ENCODE data around the gene MESD. TPM values are rescaled to one million over a fixed set of nuclear protein-coding genes. Genes with fewer than 3 reads are reported as not detected.

Gene MESD
- total RNA-seq, 4 donors from 2014 or later, result 5.5 to 7.9 (median 6.6) TPM

DNA sequence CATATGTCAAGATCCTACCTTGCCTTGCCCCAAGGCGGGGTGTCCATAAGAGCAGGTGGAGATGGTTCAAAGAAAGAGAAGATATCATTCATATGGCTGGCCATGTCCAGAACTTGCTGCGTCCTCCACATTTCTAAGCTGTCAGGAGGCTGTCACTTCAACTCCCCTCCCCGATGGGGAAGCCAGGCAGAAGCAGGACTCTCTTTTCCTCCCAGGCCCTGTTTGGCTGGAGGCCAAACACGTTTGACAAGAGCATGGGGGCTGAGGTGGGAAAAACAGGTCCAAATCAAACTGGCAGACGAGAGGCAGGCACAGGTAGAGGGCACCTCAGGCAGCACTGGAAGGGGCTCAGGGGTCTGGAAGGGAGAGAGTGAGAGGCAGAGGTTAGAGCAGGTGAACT lies 37.7 kb downstream of the MESD start:
- intact Hi-C loops (cut with DNase I; ENCODE audit: low total_unique reads), result no loop called here
- no peak for TF ChIP-seq POLR2A (IDR thresholded peaks at IDR 0.05)
- TF ChIP-seq, protein P1, sequence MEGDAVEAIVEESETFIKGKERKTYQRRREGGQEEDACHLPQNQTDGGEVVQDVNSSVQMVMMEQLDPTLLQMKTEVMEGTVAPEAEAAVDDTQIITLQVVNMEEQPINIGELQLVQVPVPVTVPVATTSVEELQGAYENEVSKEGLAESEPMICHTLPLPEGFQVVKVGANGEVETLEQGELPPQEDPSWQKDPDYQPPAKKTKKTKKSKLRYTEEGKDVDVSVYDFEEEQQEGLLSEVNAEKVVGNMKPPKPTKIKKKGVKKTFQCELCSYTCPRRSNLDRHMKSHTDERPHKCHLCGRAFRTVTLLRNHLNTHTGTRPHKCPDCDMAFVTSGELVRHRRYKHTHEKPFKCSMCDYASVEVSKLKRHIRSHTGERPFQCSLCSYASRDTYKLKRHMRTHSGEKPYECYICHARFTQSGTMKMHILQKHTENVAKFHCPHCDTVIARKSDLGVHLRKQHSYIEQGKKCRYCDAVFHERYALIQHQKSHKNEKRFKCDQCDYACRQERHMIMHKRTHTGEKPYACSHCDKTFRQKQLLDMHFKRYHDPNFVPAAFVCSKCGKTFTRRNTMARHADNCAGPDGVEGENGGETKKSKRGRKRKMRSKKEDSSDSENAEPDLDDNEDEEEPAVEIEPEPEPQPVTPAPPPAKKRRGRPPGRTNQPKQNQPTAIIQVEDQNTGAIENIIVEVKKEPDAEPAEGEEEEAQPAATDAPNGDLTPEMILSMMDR (IDR thresholded peaks at IDR 0.05 in 4 of 5, conservative IDR thresholded peaks at IDR 0.05 in 1 of 5), result no peak
- H3K9me3 ChIP-seq, result no peaks in the 10 kb centered on the region

DNA sequence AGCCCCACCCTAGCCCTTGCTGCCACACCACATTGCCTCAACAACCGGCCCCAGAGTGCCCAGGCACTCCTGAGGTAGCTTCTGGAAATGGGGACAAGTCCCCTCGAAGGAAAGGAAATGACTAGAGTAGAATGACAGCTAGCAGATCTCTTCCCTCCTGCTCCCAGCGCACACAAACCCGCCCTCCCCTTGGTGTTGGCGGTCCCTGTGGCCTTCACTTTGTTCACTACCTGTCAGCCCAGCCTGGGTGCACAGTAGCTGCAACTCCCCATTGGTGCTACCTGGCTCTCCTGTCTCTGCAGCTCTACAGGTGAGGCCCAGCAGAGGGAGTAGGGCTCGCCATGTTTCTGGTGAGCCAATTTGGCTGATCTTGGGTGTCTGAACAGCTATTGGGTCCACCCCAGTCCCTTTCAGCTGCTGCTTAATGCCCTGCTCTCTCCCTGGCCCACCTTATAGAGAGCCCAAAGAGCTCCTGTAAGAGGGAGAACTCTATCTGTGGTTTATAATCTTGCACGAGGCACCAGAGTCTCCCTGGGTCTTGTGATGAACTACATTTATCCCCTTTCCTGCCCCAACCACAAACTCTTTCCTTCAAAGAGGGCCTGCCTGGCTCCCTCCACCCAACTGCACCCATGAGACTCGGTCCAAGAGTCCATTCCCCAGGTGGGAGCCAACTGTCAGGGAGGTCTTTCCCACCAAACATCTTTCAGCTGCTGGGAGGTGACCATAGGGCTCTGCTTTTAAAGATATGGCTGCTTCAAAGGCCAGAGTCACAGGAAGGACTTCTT lies 39.1 kb downstream of the MESD start:
- no peaks in the 10 kb centered on the region for H3K9me3 ChIP-seq
- ATAC-seq (no peak), DNase-seq (no peak)
- H3K4me1 ChIP-seq, result no peaks in the 10 kb centered on the region
- in situ Hi-C loops (cut with MboI; ENCODE audit: low sequenced_read_pairs in 4 of 4) (loop anchor here in 2 of 4 donors (25.0 kb wide), 2 partner anchors 163 to 388 kb away; partner anchors contain the start of gene CEMIP (in 1 of the 2)), intact Hi-C loops (cut with DNase I; ENCODE audit: low total_unique reads) (no loop called here)
- H3K27me3 ChIP-seq, result no peaks in the 10 kb centered on the region
- no peak overlapping the region for H3K27ac ChIP-seq
- peaks cover 0 to 55% of the 10 kb centered on the region in 2 donors for H3K36me3 ChIP-seq
- no peak for TF ChIP-seq POLR2A (IDR thresholded peaks at IDR 0.05)
- TF ChIP-seq, protein P1 (IDR thresholded peaks at IDR 0.05 in 4 of 5, conservative IDR thresholded peaks at IDR 0.05 in 1 of 5), result no peak
- no peak overlapping the region for H3K4me3 ChIP-seq

More for the DNA sequence above, 37.7 kb downstream of the MESD start:
- H3K36me3 ChIP-seq, result peaks cover 0 to 43% of the 10 kb centered on the region in 2 donors
- ATAC-seq, result no peak
- H3K27ac ChIP-seq, result no peak overlapping the region
- DNase-seq, result no peak
- in situ Hi-C loops (cut with MboI; ENCODE audit: low sequenced_read_pairs in 4 of 4), result loop anchor here in 2 of 4 donors (25.0 kb wide), 2 partner anchors 165 to 390 kb away; partner anchors contain the start of gene CEMIP (in 1 of the 2)
- no peaks in the 10 kb centered on the region for H3K4me1 ChIP-seq
- H3K27me3 ChIP-seq, result no peaks in the 10 kb centered on the region
- H3K4me3 ChIP-seq, result no peak overlapping the region

DNA sequence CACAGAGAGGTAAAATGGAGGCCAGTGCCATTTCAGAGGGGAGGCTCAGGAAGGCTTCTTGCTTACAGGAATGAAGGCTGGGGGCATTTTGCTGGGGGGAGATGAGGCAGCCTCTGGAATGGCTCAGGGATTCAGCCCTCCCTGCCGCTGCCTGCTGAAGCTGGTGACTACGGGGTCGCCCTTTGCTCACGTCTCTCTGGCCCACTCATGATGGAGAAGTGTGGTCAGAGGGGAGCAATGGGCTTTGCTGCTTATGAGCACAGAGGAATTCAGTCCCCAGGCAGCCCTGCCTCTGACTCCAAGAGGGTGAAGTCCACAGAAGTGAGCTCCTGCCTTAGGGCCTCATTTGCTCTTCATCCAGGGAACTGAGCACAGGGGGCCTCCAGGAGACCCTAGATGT lies 39.9 kb downstream of the MESD start:
- Histone ChIP-seq H3K36me3 (peaks cover 0 to 55% of the 10 kb centered on the region in 2 donors), H3K4me1 (no peaks in the 10 kb centered on the region), H3K9me3 (no peaks in the 10 kb centered on the region), H3K4me3 (no peak overlapping the region), H3K27me3 (no peaks in the 10 kb centered on the region), H3K27ac (no peak overlapping the region)
- no peak for ATAC-seq
- in situ Hi-C loops (cut with MboI; ENCODE audit: low sequenced_read_pairs in 4 of 4) (loop anchor here in 2 of 4 donors (25.0 kb wide), 2 partner anchors 162 to 387 kb away; partner anchors contain the start of gene CEMIP (in 1 of the 2)), intact Hi-C loops (cut with DNase I; ENCODE audit: low total_unique reads) (loop anchor here (10.0 kb wide), 1 partner anchor 875 kb away; no protein-coding TSS in a partner anchor)
- DNase-seq, result no peak
- TF ChIP-seq, protein P1 (IDR thresholded peaks at IDR 0.05 in 4 of 5, conservative IDR thresholded peaks at IDR 0.05 in 1 of 5), result no peak
- no peak for TF ChIP-seq POLR2A (IDR thresholded peaks at IDR 0.05)

DNA sequence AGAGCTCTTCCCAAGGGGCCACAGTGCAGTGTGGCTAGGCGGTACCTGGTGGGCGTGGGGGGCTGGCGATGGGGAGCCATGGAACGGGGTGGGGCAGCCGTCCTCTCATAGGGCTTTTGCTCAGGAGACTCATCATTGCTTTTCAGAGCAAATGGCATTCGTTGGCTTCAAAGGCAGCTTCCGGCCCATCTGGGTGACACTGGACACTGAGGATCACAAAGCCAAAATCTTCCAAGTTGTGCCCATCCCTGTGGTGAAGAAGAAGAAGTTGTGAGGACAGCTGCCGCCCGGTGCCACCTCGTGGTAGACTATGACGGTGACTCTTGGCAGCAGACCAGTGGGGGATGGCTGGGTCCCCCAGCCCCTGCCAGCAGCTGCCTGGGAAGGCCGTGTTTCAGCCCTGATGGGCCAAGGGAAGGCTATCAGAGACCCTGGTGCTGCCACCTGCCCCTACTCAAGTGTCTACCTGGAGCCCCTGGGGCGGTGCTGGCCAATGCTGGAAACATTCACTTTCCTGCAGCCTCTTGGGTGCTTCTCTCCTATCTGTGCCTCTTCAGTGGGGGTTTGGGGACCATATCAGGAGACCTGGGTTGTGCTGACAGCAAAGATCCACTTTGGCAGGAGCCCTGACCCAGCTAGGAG lies 40.8 kb downstream of the MESD start:
- Histone ChIP-seq H3K36me3 (peaks cover 0 to 55% of the 10 kb centered on the region in 2 donors), H3K27me3 (no peaks in the 10 kb centered on the region), H3K4me3 (no peak overlapping the region), H3K4me1 (no peaks in the 10 kb centered on the region), H3K9me3 (no peaks in the 10 kb centered on the region), H3K27ac (no peak overlapping the region)
- intact Hi-C loops (cut with DNase I; ENCODE audit: low total_unique reads), result loop anchor here (10.0 kb wide), 1 partner anchor 876 kb away; no protein-coding TSS in a partner anchor
- TF ChIP-seq, protein P1 (IDR thresholded peaks at IDR 0.05 in 4 of 5, conservative IDR thresholded peaks at IDR 0.05 in 1 of 5), result no peak
- DNase-seq, result no peak
- in situ Hi-C loops (cut with MboI; ENCODE audit: low sequenced_read_pairs in 4 of 4), result no loop called here
- no peak for ATAC-seq

All from gastrocnemius medialis (tissue), 4 donors.